ENCODE data around the gene SUFU. TPM values are rescaled to one million over a fixed set of nuclear protein-coding genes. Genes with fewer than 3 reads are reported as not detected.

Gene SUFU
- total RNA-seq, 4 donors from 2014 or later: 6.5 to 11.0 (median 9.2) TPM

- Histone ChIP-seq H3K27me3 (no peaks in the 10 kb centered on the region), H3K4me1 (peaks cover 0 to 56% (median under 1%) of the 10 kb centered on the region in 4 donors), H3K9me3 (no peaks in the 10 kb centered on the region), H3K27ac (peak overlapping the region in 3 of 4 donors; percentile 28 to 53 (median 46)), H3K36me3 (no peaks in the 10 kb centered on the region), H3K4me3 (no peak overlapping the region)
- DNase-seq: peak in 2 of 3 donors; percentile 76 to 83
- TF ChIP-seq CTCF (IDR thresholded peaks at IDR 0.05) (peak in 4 of 6 experiments; percentile 16 to 61 (median 42)), POLR2A (IDR thresholded peaks at IDR 0.05) (peak; percentile 13 to 64)
Measured at GRCh38 chr10:102669206-102670064, 165.7 kb downstream of the SUFU start.

GRCh38 chr10:102670065-102670670, 166.4 kb downstream of the SUFU start:
- H3K27me3 ChIP-seq: no peaks in the 10 kb centered on the region
- H3K4me3 ChIP-seq: no peak overlapping the region
- H3K27ac ChIP-seq: peak overlapping the region in 2 of 4 donors; percentile 46 to 53
- TF ChIP-seq POLR2A (IDR thresholded peaks at IDR 0.05) (no peak), CTCF (IDR thresholded peaks at IDR 0.05) (no peak)
- no peaks in the 10 kb centered on the region for H3K36me3 ChIP-seq
- no peaks in the 10 kb centered on the region for H3K9me3 ChIP-seq
- H3K4me1 ChIP-seq: peaks cover 0 to 60% (median 5%) of the 10 kb centered on the region in 4 donors
- no peak for DNase-seq

GRCh38 chr10:102670871-102671434, 167.2 kb downstream of the SUFU start:
- H3K36me3 ChIP-seq: no peaks in the 10 kb centered on the region
- H3K27ac ChIP-seq: no peak overlapping the region
- peaks cover 0 to 58% (median 12%) of the 10 kb centered on the region in 4 donors for H3K4me1 ChIP-seq
- TF ChIP-seq POLR2A (IDR thresholded peaks at IDR 0.05): no peak
- TF ChIP-seq CTCF (IDR thresholded peaks at IDR 0.05): no peak
- no peak overlapping the region for H3K4me3 ChIP-seq
- no peaks in the 10 kb centered on the region for H3K27me3 ChIP-seq
- no peaks in the 10 kb centered on the region for H3K9me3 ChIP-seq
- peak in 1 of 3 donors; percentile 39 for DNase-seq

- peak overlapping the region in 1 of 4 donors; percentile 23 for H3K4me3 ChIP-seq
- H3K36me3 ChIP-seq: no peaks in the 10 kb centered on the region
- no peak for TF ChIP-seq CTCF (IDR thresholded peaks at IDR 0.05)
- no peak for TF ChIP-seq POLR2A (IDR thresholded peaks at IDR 0.05)
- no peaks in the 10 kb centered on the region for H3K9me3 ChIP-seq
- peaks cover 0 to 55% (median 15%) of the 10 kb centered on the region in 4 donors for H3K4me1 ChIP-seq
- H3K27me3 ChIP-seq: no peaks in the 10 kb centered on the region
- H3K27ac ChIP-seq: peak overlapping the region; percentile 3 to 61 (median 52)
- peak in 1 of 3 donors; percentile 35 for DNase-seq
Measured at GRCh38 chr10:102673236-102673818, 169.6 kb downstream of the SUFU start.

- Histone ChIP-seq H3K27ac (peak overlapping the region; percentile 45 to 63 (median 60)), H3K9me3 (no peaks in the 10 kb centered on the region), H3K36me3 (no peaks in the 10 kb centered on the region), H3K4me3 (peak overlapping the region; percentile 2 to 26 (median 21)), H3K27me3 (no peaks in the 10 kb centered on the region), H3K4me1 (peaks cover 0 to 54% (median 17%) of the 10 kb centered on the region in 4 donors)
- DNase-seq: peak in 2 of 3 donors; percentile 52 to 71
- TF ChIP-seq CTCF (IDR thresholded peaks at IDR 0.05): no peak
- no peak for TF ChIP-seq POLR2A (IDR thresholded peaks at IDR 0.05)
Measured at GRCh38 chr10:102673819-102674511, 170.2 kb downstream of the SUFU start.

Data from Peyer's patch (tissue), 4 donors.